H1 (cell line): ENCODE data around the gene RHOG. TPM values are rescaled to one million over a fixed set of nuclear protein-coding genes. Genes with fewer than 3 reads are reported as not detected.

Experiments
- CHD2 ChIP-seq: IDR thresholded peaks from 2 replicates; pipeline ENCODE4 v1.6.1; 2012; ENCODE audit warnings: low read length, improper control_type of control experiment
- CREB1 ChIP-seq: IDR thresholded peaks from 2 replicates; pipeline ENCODE4 v1.6.1; 2012; ENCODE audit warnings: inconsistent platforms
- GABPA ChIP-seq: IDR thresholded peaks from 2 replicates; pipeline ENCODE4 v1.6.1; 2011; ENCODE audit warnings: mild to moderate bottlenecking, low read length, moderate library complexity, borderline replicate concordance; ENCODE audit not compliant: insufficient read depth
- GTF2F1 ChIP-seq: IDR thresholded peaks from 2 replicates; pipeline ENCODE4 v1.6.1; 2012; ENCODE audit warnings: low read depth, low read length, improper control_type of control experiment, borderline replicate concordance
- HDAC6 ChIP-seq: IDR thresholded peaks from one replicate; pipeline ENCODE4 v1.7.1; 2012; ENCODE audit warnings: low read depth, mild to moderate bottlenecking, inconsistent platforms, low read length, moderate library complexity
- KDM4A ChIP-seq: IDR thresholded peaks from one replicate; pipeline ENCODE4 v1.7.1; 2012; ENCODE audit warnings: low read depth, mild to moderate bottlenecking, moderate library complexity, low read length, inconsistent platforms; ENCODE audit not compliant: severe bottlenecking
- NANOG ChIP-seq: IDR thresholded peaks from 2 replicates; pipeline ENCODE4 v1.6.1; 2011; ENCODE audit warnings: low read length, low read depth, mild to moderate bottlenecking, inconsistent platforms; ENCODE audit not compliant: insufficient read depth, poor library complexity, severe bottlenecking
- POLR2A ChIP-seq, 2 experiments: IDR thresholded peaks; 1 replicate in 1 of 2; 2 replicates in 1 of 2; pipeline ENCODE4 v1.6.1; 2011; ENCODE audit warnings: low read depth in 2 of 2, low read length in 2 of 2, mild to moderate bottlenecking in 2 of 2; ENCODE audit errors: control extremely low read depth in 1 of 2
- POLR2AphosphoS5 ChIP-seq: IDR thresholded peaks from 2 replicates; pipeline ENCODE4 v1.6.1; 2011; ENCODE audit warnings: low read depth, low read length
- RBBP5 ChIP-seq: IDR thresholded peaks from 2 replicates; pipeline ENCODE4 v1.7.1; 2012; ENCODE audit warnings: low read depth, mild to moderate bottlenecking, inconsistent platforms, low read length, moderate library complexity, borderline replicate concordance
- SIN3A ChIP-seq, 2 experiments: IDR thresholded peaks in 1 of 2; conservative IDR thresholded peaks in 1 of 2; 2 replicates each; pipeline ENCODE4 v1.6.1; 2011 to 2012; ENCODE audit warnings: low read length in 2 of 2, improper control_type of control experiment in 1 of 2, low read depth in 1 of 2, mild to moderate bottlenecking in 1 of 2
- SRF ChIP-seq: IDR thresholded peaks from 2 replicates; pipeline ENCODE4 v1.6.1; 2011; ENCODE audit warnings: mild to moderate bottlenecking, low read depth, low read length, moderate library complexity
- TAF1 ChIP-seq: IDR thresholded peaks from 2 replicates; pipeline ENCODE4 v1.6.1; 2011; ENCODE audit warnings: mild to moderate bottlenecking, low read depth, low read length
- TEAD4 ChIP-seq: IDR thresholded peaks from 2 replicates; pipeline ENCODE4 v1.6.1; 2012; ENCODE audit warnings: low read depth, low read length, inconsistent platforms, mixed read lengths
- polyA plus RNA-seq, 7 experiments: library from polyadenylated mRNA; depleted of rRNA in 3 of 7; stranded (reverse) in 5 of 7; unstranded in 2 of 7; fragments of >200 nt in 5 of 7; fragments of 200-250 nt in 2 of 7; gene quantifications; 1 replicate in 5 of 7; 2 replicates in 1 of 7; 4 replicates in 1 of 7; pipeline versions ENCODE4 v1.2.1 to v1.2.3, GENCODE V29; 2011 to 2013; ENCODE audit warnings: missing spikeins in 2 of 7, mixed read lengths in 2 of 7
- total RNA-seq: library from RNA; stranded (reverse); fragmentation: NEBNext Ultra II Directional; extraction: Animal tissue kit (Norgen Biotek cat#: 25700); gene quantifications from 2 replicates; pipeline ENCODE4 v1.2.1, GENCODE V29; 2021
- TF ChIP-seq, protein P1 (sequence below): IDR thresholded peaks from 2 replicates; pipeline ENCODE4 v1.6.1; 2012; ENCODE audit warnings: inconsistent platforms
- TF ChIP-seq, protein P2 (sequence below): IDR thresholded peaks from 2 replicates; pipeline ENCODE4 v1.6.1; 2011; ENCODE audit warnings: low read depth, mild to moderate bottlenecking, low read length; ENCODE audit not compliant: insufficient read depth
- TF ChIP-seq, protein P3 (sequence below): IDR thresholded peaks from 2 replicates; pipeline ENCODE4 v1.6.1; 2012; ENCODE audit warnings: low read length, inconsistent platforms

RHOG gene
- total and polyA plus RNA-seq, 2 of the 8 experiments (the other 6 are each of a cell fraction or from before 2014, with no cell fraction given), result 28.3 to 69.6 TPM

- TF ChIP-seq RBBP5 (no peak), GTF2F1 (no peak), SIN3A (conservative IDR thresholded peaks at IDR 0.05 in 1 of 2, IDR thresholded peaks at IDR 0.05 in 1 of 2; ENCODE audit: low read depth in 1 of 2, low read length in 2 of 2) (peak in 1 of 2 experiments; percentile 55; a peak in 1 of 4 replicates), NANOG (no peak), KDM4A (no peak), TAF1 (0 out of 2 replicates have a peak, but pooled peaks have one; percentile 21), CREB1 (peak; percentile 70), SRF (no peak), POLR2AphosphoS5 (peak; percentile 75), POLR2A (IDR thresholded peaks at IDR 0.05; ENCODE audit: control extremely low read depth in 1 of 2, low read depth in 2 of 2, low read length in 2 of 2) (peak; percentile 48 to 60), GABPA (no peak), HDAC6 (no peak), CHD2 (no peak), TEAD4 (peak; percentile 65; the same call in 1 of the 2 replicates)
- TF ChIP-seq, protein P1, sequence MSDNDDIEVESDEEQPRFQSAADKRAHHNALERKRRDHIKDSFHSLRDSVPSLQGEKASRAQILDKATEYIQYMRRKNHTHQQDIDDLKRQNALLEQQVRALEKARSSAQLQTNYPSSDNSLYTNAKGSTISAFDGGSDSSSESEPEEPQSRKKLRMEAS, result 0 out of 2 replicates have a peak, but pooled peaks have one; percentile 37
- TF ChIP-seq, protein P2, sequence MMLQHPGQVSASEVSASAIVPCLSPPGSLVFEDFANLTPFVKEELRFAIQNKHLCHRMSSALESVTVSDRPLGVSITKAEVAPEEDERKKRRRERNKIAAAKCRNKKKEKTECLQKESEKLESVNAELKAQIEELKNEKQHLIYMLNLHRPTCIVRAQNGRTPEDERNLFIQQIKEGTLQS, result peak; percentile 11; the same call in 1 of the 2 replicates
- TF ChIP-seq, protein P3, sequence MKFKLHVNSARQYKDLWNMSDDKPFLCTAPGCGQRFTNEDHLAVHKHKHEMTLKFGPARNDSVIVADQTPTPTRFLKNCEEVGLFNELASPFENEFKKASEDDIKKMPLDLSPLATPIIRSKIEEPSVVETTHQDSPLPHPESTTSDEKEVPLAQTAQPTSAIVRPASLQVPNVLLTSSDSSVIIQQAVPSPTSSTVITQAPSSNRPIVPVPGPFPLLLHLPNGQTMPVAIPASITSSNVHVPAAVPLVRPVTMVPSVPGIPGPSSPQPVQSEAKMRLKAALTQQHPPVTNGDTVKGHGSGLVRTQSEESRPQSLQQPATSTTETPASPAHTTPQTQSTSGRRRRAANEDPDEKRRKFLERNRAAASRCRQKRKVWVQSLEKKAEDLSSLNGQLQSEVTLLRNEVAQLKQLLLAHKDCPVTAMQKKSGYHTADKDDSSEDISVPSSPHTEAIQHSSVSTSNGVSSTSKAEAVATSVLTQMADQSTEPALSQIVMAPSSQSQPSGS, result peak; percentile 90
- TF ChIP-seq, all 59 proteins: peak for 13
Measured at GRCh38 chr11:3824714-3825472, 15.9 kb downstream of the RHOG start (continued).
